Endothelial cell of umbilical vein (primary cell): Measurements from ENCODE around the gene FHIT. TPM values are rescaled to one million over a fixed set of nuclear protein-coding genes. Genes with fewer than 3 reads are reported as not detected.

Experiments used
- BruUV-seq: library from RNA; stranded (reverse); fragments of 400-500 nt; replicated peaks from 2 replicates; lab custom pipeline; 2021; lab: Mats Ljungman, UMichigan
- CTCF ChIA-PET: fragments of 300-600, 350-600 bp; sonication (Branson Sonifier 250); formaldehyde crosslinking; loops from one replicate; lab custom pipeline; 2021; ENCODE audit warnings: antibody characterized with exemption, inconsistent platforms; lab: Charles Lee
- POLR2A ChIA-PET: fragments of 300-600, 350-600 bp; sonication (Branson Sonifier 250); formaldehyde crosslinking; loops from one replicate; lab custom pipeline; 2021; ENCODE audit warnings: antibody characterized with exemption, inconsistent platforms; lab: Charles Lee
- DNase-seq: peaks from one replicate; pipeline ENCODE4 v3.0.0-alpha.2; 2011; ENCODE audit warnings: low read depth, low spot score
- FAIRE-seq: peaks from 2 replicates; lab custom pipeline; 2011; peaks lifted over from hg19 to GRCh38; lab: Jason Lieb, UNC
- H2AFZ ChIP-seq: 2 replicates; pipeline ENCODE4 v1.6.0; 2012; ENCODE audit warnings: low read depth, low read length, control low read depth, inconsistent platforms
- H3K27ac ChIP-seq: 2 replicates; pipeline ENCODE4 v1.5.1; 2011; ENCODE audit warnings: low read depth, mild to moderate bottlenecking, control low read depth, low read length, moderate library complexity; ENCODE audit not compliant: insufficient read depth
- H3K27me3 ChIP-seq, 2 experiments: 2 replicates each; pipeline versions ENCODE4 v1.6.0 to v1.6.1; 2011; ENCODE audit warnings: low read length in 2 of 2, mixed read lengths in 1 of 2; ENCODE audit not compliant: control insufficient read depth in 2 of 2, insufficient read depth in 2 of 2
- H3K36me3 ChIP-seq, 2 experiments: 2 replicates in 1 of 2; 3 replicates in 1 of 2; pipeline ENCODE4 v1.5.1; 2011; ENCODE audit warnings: low read length in 2 of 2, mild to moderate bottlenecking in 1 of 2, moderate library complexity in 1 of 2; ENCODE audit not compliant: control insufficient read depth in 2 of 2, insufficient read depth in 2 of 2; ENCODE audit errors: extremely low read depth in 1 of 2
- H3K4me1 ChIP-seq: 3 replicates; pipeline ENCODE4 v1.5.1; 2011; ENCODE audit warnings: mild to moderate bottlenecking, low read length; ENCODE audit not compliant: control insufficient read depth, insufficient read depth; ENCODE audit errors: extremely low read depth
- H3K4me2 ChIP-seq: 2 replicates; pipeline ENCODE4 v1.6.1; 2011; ENCODE audit warnings: low read length, control low read depth, mixed read lengths; ENCODE audit not compliant: insufficient read depth
- H3K4me3 ChIP-seq, 3 experiments: fragments of 200-600 bp in 1 of 3; sonication (generic), shearing (Covaris generic) in 1 of 3; replicated peaks in 1 of 3; 2 replicates each; pipeline ENCODE4 v1.5.1; 2011 to 2016; ENCODE audit warnings: control low read depth in 3 of 3, low read length in 3 of 3, mild to moderate bottlenecking in 2 of 3, inconsistent platforms in 1 of 3, low read depth in 1 of 3, moderate library complexity in 1 of 3; ENCODE audit not compliant: insufficient read depth in 1 of 3
- H3K79me2 ChIP-seq: 2 replicates; pipeline ENCODE4 v1.6.0; 2012; ENCODE audit warnings: low read length, inconsistent platforms; ENCODE audit not compliant: control insufficient read depth, insufficient read depth
- H3K9ac ChIP-seq: replicated peaks from 2 replicates; pipeline ENCODE3; 2011; ENCODE audit warnings: low read length, control low read depth; ENCODE audit not compliant: insufficient read depth; ENCODE audit errors: extremely low read depth
- H3K9me1 ChIP-seq: replicated peaks from 3 replicates; pipeline ENCODE4 v1.6.0; 2011; ENCODE audit warnings: mild to moderate bottlenecking, low read length; ENCODE audit not compliant: control insufficient read depth, insufficient read depth; ENCODE audit errors: extremely low read depth
- H3K9me3 ChIP-seq: replicated peaks from 2 replicates; pipeline ENCODE4 v1.5.1; 2012; ENCODE audit warnings: low read length, inconsistent platforms; ENCODE audit not compliant: control insufficient read depth, insufficient read depth
- H4K20me1 ChIP-seq: replicated peaks from 2 replicates; pipeline ENCODE3; 2011; ENCODE audit warnings: mild to moderate bottlenecking, low read length; ENCODE audit not compliant: control insufficient read depth, insufficient read depth; ENCODE audit errors: extremely low read depth
- EZH2 ChIP-seq: IDR thresholded peaks from 2 replicates; pipeline ENCODE4 v1.6.1; 2012; ENCODE audit warnings: borderline replicate concordance, low read depth, mild to moderate bottlenecking, moderate library complexity, low read length, inconsistent platforms; ENCODE audit not compliant: severe bottlenecking
- FOS ChIP-seq: IDR thresholded peaks from 2 replicates; pipeline ENCODE4 v1.6.1; 2011; ENCODE audit warnings: mild to moderate bottlenecking, low read length, moderate library complexity, borderline replicate concordance; ENCODE audit not compliant: insufficient read depth
- GATA2 ChIP-seq: IDR thresholded peaks from 2 replicates; pipeline ENCODE4 v1.7.0; 2011; ENCODE audit warnings: low read depth, mild to moderate bottlenecking, moderate library complexity, mixed read lengths, low read length; ENCODE audit not compliant: insufficient read length, insufficient read depth
- JUN ChIP-seq: IDR thresholded peaks from 2 replicates; pipeline ENCODE4 v1.6.1; 2011; ENCODE audit warnings: borderline replicate concordance, low read depth; ENCODE audit not compliant: insufficient read length, insufficient read depth
- MAX ChIP-seq: IDR thresholded peaks from 2 replicates; pipeline ENCODE4 v1.6.1; 2011; ENCODE audit not compliant: insufficient read depth, insufficient read length
- MYC ChIP-seq: IDR thresholded peaks from one replicate; pipeline ENCODE4 v1.6.1; 2011; ENCODE audit warnings: mild to moderate bottlenecking, low read depth, low read length
- POLR2A ChIP-seq: IDR thresholded peaks from 2 replicates; pipeline ENCODE4 v1.6.1; 2012; ENCODE audit warnings: low read depth, mild to moderate bottlenecking, control low read depth, low read length
- POLR2AphosphoS5 ChIP-seq: IDR thresholded peaks from 2 replicates; pipeline ENCODE4 v1.6.1; 2012; ENCODE audit warnings: low read depth, mild to moderate bottlenecking, control low read depth, low read length, moderate library complexity; ENCODE audit not compliant: insufficient read depth
- dilution Hi-C: fragments of 300-500 bp; cut with MboI; formaldehyde crosslinking; loops from one replicate; pipeline ENCODE4 v1.15.0; 2019; ENCODE audit warnings: low sequenced_read_pairs; ENCODE audit not compliant: extremely low pct_ligation_motif_present
- intact Hi-C: fragments of 100-400 bp; cut with micrococcal nuclease; formaldehyde crosslinking; loops from one replicate; pipeline ENCODE4 v1.10.0; 2022
- polyA plus RNA-seq, 4 experiments: library from polyadenylated mRNA; depleted of rRNA in 3 of 4; stranded (reverse) in 3 of 4; unstranded in 1 of 4; fragments of >200 nt; gene quantifications; 2 replicates each; pipeline versions ENCODE4 v1.2.1 to v1.2.3, GENCODE V29; 2011 to 2012; ENCODE audit warnings: missing spikeins in 1 of 4
- total RNA-seq: library from RNA; stranded (reverse); gene quantifications from 2 replicates; pipeline ENCODE4 v1.2.3, GENCODE V29; 2021
- TF ChIP-seq, protein P1 (sequence below), 2 donors: IDR thresholded peaks; 1 replicate in 1 of 2; 2 replicates in 1 of 2; pipeline ENCODE4 v1.5.1; 2011; ENCODE audit warnings: low read length in 2 of 2, mild to moderate bottlenecking in 2 of 2, moderate library complexity in 2 of 2, control low read depth in 1 of 2, inconsistent platforms in 1 of 2, low read depth in 1 of 2; ENCODE audit not compliant: insufficient read depth in 1 of 2; ENCODE audit errors: extremely low read depth in 1 of 2

Gene FHIT
- total and polyA plus RNA-seq, 2 donors (not counting 3 experiments of a cell fraction or from before 2014, with no cell fraction given), result 0.47 to 2.2 TPM

GRCh38 chr3:59938828-59939227 lies 1312.4 kb downstream of the FHIT start:
- no peak overlapping the region for H3K9ac ChIP-seq
- DNase-seq (no peak), FAIRE-seq (no peak)
- H2AFZ ChIP-seq, result no peak overlapping the region
- no peaks in the 10 kb centered on the region for H3K27me3 ChIP-seq
- no peaks in the 10 kb centered on the region for H3K79me2 ChIP-seq
- no peaks in the 10 kb centered on the region for H3K9me1 ChIP-seq
- no peaks in the 10 kb centered on the region for H3K9me3 ChIP-seq
- CTCF ChIA-PET, result no interaction called here
- BruUV-seq, result no TSS peak
- TF ChIP-seq JUN, result no peak
- TF ChIP-seq MAX, result no peak
- TF ChIP-seq MYC, result no peak
- no peak overlapping the region for H3K4me3 ChIP-seq
- H3K36me3 ChIP-seq, result no peaks in the 10 kb centered on the region
- dilution Hi-C loops (no loop called here), intact Hi-C loops (no loop called here)
- POLR2A ChIA-PET, result no interaction called here
- no peak overlapping the region for H3K4me2 ChIP-seq
- H4K20me1 ChIP-seq, result no peaks in the 10 kb centered on the region
- H3K4me1 ChIP-seq, result no peaks in the 10 kb centered on the region
- no peak overlapping the region for H3K27ac ChIP-seq

- DNase-seq (no peak), FAIRE-seq (no peak)
- Histone ChIP-seq H4K20me1 (no peaks in the 10 kb centered on the region), H3K4me3 (no peak overlapping the region), H3K9ac (no peak overlapping the region), H3K27ac (no peak overlapping the region), H3K9me1 (no peaks in the 10 kb centered on the region), H3K79me2 (no peaks in the 10 kb centered on the region), H3K4me2 (no peak overlapping the region), H3K36me3 (no peaks in the 10 kb centered on the region), H3K9me3 (no peaks in the 10 kb centered on the region), H2AFZ (no peak overlapping the region), H3K4me1 (no peaks in the 10 kb centered on the region), H3K27me3 (no peaks in the 10 kb centered on the region)
- dilution Hi-C loops (no loop called here), intact Hi-C loops (no loop called here)
- no TSS peak for BruUV-seq
- ChIA-PET POLR2A (no interaction called here), CTCF (no interaction called here)
- no peak for TF ChIP-seq MYC
- TF ChIP-seq POLR2A, result no peak
- TF ChIP-seq JUN, result no peak
- TF ChIP-seq MAX, result no peak
- TF ChIP-seq, protein P1, sequence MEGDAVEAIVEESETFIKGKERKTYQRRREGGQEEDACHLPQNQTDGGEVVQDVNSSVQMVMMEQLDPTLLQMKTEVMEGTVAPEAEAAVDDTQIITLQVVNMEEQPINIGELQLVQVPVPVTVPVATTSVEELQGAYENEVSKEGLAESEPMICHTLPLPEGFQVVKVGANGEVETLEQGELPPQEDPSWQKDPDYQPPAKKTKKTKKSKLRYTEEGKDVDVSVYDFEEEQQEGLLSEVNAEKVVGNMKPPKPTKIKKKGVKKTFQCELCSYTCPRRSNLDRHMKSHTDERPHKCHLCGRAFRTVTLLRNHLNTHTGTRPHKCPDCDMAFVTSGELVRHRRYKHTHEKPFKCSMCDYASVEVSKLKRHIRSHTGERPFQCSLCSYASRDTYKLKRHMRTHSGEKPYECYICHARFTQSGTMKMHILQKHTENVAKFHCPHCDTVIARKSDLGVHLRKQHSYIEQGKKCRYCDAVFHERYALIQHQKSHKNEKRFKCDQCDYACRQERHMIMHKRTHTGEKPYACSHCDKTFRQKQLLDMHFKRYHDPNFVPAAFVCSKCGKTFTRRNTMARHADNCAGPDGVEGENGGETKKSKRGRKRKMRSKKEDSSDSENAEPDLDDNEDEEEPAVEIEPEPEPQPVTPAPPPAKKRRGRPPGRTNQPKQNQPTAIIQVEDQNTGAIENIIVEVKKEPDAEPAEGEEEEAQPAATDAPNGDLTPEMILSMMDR (IDR thresholded peaks at IDR 0.05; ENCODE audit: extremely low read depth in 1 of 2, insufficient read depth in 1 of 2, low read depth in 1 of 2, low read length in 2 of 2), result no peak
- no peak for TF ChIP-seq POLR2AphosphoS5
- TF ChIP-seq FOS, result no peak
- TF ChIP-seq EZH2, result no peak
- TF ChIP-seq GATA2, result no peak
These were observed 1314.1 kb downstream of the FHIT start for GRCh38 chr3:59937201-59937600.
